HL-60/S4 (cell line): ENCODE measurements around the gene OR2G2.

ENCODE experiments used
- in situ Hi-C: fragments of 300-500 bp; cut with MboI; formaldehyde crosslinking; loops from 2 replicates; pipeline ENCODE4 v1.14.3; 2022; ENCODE audit warnings: low sequenced_read_pairs

Gene OR2G2, protein sequence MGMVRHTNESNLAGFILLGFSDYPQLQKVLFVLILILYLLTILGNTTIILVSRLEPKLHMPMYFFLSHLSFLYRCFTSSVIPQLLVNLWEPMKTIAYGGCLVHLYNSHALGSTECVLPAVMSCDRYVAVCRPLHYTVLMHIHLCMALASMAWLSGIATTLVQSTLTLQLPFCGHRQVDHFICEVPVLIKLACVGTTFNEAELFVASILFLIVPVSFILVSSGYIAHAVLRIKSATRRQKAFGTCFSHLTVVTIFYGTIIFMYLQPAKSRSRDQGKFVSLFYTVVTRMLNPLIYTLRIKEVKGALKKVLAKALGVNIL

DNA sequence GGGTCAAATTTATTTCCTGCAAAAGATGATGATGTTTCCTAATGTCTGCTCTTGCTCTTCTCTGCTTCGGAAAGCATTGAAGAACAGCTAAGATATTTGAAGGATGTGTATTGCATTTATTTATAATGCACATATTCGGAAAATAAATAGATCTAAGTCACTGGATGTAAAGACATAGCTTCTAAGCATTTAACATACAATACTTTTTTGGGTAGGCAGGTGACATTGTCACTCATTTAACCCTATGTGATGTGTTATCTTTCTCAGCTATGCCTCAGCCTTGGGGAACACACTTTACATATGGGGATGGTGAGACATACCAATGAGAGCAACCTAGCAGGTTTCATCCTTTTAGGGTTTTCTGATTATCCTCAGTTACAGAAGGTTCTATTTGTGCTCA lies at the start of gene OR2G2:
TSS of gene OR2G2 (plus strand) at position 301 of the 400 bp plus-strand sequence. CDS start at position 301, 0 bp downstream.
- in situ Hi-C loops: no loop called here

DNA sequence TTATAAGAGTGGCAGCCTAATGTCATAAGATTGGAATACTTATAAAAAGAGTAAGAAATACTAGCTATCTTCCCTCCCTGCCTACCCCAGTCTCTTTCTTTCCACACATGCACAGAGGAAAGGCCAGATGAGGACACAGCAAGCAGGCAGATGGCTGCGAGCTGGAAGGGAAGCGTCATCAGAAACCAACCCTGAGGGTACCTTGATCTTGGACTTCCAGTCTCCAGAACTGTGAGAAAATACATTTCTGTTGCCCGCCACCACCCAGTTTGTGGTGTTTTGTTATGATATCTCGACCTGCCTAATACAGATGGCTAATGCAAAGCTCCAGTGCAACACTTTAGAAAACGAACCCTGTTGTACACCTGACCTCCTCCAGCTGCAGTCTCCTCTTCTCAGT lies 49.6 kb upstream of the OR2G2 start:
- in situ Hi-C loops: no loop called here

DNA sequence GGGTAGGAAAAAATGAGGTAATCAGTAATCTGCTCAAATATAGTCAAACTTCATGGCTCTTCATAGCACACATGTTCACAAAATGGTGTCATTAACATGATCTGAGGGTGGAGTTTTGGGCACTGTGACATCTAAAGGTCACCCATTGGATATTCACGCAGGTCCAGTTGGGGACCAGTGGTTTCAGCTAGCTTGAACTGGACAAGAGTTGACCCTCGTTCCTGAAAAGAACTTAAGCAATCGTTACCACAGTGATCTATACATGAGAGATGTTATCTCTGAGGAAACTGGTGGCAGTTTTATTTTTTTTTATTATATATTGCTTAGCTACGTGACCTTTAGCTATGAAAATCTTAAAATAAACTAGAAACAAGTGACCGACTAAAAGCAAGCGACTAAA lies 48.9 kb upstream of the OR2G2 start:
- in situ Hi-C loops: no loop called here

DNA sequence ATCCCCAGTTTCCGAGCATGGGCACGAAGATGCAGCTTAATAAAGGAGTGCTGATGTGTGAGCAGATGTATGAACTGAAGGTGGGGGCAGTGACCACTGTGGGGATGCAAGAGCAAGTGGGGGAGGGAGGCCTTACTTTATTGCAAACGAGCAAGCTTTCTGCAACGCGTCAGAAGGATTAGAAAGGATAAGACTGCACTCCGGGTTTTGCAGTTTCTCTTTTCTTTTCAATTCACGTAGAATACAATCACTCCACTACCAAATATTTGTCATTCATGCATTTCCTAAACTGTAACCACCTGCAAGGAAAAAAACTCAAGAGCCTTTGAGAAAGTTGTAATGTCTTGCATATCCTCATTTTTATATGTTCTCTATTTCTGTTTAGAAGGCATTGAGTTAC lies 47.6 kb upstream of the OR2G2 start:
- in situ Hi-C loops: no loop called here

DNA sequence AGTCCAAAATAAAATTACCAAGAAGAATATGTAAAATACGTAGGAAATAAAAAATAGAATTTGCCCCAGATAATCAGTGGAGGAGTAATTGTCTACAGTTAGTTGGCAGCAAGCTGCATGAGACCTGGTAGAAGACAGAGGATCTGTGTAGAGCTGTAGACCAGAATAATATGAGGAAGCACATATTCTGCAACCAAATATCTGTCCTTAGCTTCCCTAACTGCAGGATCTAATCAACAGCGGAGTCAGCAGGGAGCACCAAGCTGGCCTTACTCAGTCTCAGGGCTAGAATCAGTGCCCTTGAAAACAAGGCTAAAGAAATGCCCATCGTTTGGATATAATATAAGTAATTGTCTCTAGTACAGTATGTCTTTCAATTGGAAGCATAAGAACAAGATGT lies 45.3 kb upstream of the OR2G2 start:
- in situ Hi-C loops: no loop called here

DNA sequence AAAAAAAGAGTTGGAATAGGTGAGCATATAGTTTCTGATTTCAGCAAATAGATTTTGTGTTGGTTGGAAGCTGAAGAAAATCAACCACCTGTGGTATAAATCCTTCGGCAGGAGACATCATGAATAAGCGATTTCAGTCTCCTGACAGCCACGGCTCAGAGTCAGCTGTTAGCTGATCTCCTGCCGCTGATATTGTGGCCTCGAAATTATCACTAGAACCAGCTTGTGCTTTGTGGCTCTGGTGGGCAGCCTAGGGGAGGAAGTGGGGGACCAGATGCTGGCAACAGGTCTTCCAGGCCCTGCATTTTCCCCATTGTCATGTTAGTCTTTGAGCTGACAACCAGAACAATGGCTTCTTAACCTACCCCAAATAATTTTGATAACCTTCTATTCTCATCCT lies 40.1 kb upstream of the OR2G2 start:
- in situ Hi-C loops: no loop called here

DNA sequence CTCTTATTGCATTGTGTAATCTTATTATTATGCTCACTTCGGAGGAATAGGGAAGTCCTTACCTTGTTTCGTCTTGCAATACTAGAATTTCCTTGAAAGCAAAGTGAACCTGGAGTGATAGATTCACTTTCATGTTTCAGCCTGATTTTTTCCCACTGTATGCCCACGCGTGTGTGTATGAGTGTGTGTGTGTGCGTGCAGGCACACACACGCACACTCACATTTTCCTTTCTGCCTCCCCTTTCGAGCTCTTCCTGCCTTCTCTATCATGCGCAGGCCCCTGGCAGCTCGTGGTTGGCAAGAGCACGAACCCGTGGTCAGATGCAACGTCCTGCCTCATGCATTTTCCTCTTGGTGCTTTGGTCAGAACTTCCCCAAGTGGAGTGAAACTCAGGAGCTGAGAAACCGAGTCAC lies 39.4 kb upstream of the OR2G2 start, which contains the start of gene GCSAML:
TSS of gene GCSAML (plus strand) at position 366 of the 414 bp plus-strand sequence. CDS start 58 bp downstream, outside the sequence.
- in situ Hi-C loops: no loop called here

DNA sequence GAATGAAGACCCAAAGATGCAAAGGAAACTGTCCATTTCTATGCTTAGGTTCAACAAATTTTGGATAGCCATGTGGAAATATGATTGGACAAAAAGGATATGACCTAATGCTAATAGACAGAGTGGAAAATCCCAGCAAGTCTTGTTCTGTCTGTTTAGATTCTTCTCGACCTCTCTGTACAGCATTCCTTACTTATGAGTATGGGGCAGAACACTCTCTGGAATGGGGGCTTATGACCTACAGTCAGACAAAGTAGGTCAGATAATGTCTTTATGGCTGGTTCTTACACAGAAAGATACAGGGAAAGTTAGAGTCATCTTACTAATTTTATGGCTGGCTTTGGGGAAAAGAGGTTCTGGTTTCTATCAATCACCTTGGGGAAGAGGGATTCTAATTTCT lies 36.4 kb upstream of the OR2G2 start:
- in situ Hi-C loops: no loop called here

DNA sequence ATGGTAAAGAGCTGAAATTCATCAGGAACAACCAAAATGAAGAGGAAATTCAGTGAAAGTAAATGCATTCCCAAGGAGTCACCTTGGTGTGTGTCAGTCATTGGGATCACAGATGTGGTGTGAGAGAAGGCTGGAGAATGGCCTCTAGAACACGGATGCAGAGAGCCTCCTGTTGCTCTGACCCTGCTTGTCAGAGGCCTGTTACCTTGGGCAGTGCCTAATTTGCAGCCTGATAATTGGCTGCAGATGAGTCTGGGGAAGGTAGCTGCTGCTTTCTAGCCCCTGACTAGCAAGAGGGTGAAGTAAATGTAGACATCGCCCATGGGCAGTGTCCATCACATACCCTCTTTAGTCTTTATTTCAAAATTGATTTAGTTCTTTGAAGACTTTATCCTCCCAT lies 35.9 kb upstream of the OR2G2 start:
- in situ Hi-C loops: no loop called here

DNA sequence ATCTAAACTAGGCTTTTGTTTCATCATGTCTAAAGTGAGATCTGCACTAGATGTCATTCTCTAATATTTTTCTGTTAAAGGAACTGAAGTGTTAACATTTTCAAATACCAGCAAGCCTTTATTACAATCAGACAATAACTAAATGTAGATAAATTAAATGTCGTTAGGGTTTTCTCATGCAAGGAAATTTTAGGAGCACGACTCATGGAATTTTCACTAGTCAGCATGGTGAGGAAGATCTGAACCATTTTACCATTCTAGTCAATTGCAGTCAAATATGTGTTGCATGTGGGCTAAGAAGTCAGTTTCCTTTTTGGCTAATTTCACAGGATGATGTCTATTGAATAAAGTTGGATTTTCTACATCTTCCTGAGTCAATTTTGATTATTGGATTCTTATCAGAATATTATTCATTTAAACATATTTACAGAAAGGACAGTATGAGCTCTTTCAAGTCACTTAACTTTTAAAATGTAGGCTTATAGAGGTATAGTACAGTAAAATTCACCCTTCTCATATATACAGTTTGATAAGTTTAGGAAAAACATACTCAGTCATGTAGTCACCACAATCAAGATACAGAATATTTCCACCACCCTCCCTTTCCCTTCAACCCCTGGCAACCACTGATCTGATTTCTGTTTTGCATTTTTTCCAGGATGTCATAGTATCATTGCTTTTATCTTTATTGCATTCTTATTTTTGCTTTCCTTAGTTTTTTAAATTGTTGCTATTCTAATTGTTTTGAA lies 30.1 kb upstream of the OR2G2 start:
- in situ Hi-C loops: no loop called here

DNA sequence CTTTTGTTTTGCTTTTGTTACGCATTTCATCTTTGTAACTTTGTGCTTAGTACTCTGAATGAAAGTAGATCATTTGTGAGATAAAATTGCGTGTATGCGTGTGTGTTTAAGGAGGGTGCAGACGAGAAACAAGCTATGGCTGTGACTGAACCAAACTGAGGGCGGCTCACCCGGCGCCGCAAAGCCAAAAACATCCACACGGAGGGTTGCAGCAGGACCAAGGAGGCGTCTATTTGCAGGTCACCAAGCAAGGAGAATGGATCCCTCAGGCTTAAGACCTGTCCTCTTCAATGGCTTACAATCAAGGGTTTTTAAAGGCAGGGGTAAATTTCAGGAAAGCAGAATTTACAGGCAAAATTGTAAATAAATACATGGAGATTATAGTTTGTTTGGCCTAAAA lies 26.4 kb upstream of the OR2G2 start:
- in situ Hi-C loops: no loop called here

DNA sequence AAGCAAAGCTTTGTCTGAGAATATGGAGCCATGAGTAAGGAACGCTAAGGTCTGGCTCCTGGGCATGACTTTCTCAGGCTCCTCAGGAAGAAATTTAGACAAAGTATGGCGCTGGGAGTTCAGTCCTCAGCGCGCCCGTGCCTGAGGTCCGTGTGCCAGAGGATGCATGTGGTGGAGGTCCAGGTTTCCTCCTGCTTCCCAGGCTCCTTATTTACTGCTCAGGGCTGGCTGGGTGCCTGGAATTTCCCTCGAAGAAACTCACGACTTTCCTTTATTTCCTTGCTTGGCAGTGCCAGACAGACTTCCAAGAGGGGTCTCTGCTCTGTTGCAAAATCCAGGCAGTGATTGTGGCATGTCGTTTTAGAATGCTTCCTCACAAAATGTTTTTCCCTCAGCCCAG lies 26.0 kb upstream of the OR2G2 start:
- in situ Hi-C loops: no loop called here

DNA sequence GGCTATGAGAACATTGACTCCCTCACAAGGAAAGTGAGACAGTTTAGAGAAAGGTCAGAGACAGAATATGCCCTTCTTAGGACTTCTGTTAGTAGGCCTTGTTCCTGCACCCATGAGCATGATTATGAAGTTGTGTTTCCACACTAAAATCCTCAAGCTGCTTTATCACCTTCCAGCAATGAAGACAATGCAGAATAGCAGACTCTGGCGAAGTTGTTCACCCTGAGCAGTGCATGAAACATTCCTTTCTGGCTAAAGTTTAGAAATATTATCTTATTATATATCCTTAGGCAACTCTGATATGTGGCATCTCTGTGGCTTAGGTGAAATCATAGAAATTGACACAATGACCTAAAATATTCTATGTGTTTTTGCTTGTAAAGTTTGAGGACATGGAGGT lies 13.9 kb upstream of the OR2G2 start:
- in situ Hi-C loops: no loop called here

DNA sequence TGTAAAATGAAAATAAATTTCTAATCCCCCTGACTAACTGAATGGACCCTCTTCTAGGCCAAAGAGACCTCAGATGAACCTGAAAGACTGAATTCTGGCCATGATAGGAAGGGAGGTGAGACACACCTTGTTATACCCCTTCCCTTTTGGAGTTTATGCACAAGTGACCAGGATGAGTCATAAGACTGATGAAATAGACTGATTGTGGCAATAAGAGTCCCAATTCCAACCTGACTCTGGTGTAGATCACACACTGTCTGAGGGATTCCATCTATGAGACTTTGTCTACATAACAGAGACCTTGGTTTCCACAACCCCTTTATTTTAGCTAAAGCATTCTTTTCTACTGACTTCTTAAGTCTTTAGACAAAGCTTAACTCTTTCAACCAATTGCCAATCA lies 13.5 kb upstream of the OR2G2 start:
- in situ Hi-C loops: no loop called here

DNA sequence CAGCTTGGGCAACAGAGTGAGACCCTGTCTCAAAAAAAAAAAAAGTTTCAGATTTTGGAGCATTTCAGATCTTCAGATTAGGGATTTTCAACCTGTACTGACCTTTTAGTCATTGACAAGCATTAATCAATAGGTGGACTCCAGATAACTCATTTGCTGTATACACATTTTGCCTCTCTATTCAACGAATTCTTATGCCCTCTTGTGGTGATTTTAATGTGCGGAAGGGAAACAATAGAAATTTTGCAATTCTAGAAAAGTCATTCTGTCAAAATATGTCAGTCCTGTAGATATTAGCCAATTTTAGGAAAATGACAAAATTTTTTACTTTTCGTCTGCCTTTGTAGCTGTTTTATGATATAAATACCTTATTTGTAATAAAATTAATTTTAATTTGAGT lies 11.6 kb upstream of the OR2G2 start:
- in situ Hi-C loops: no loop called here

DNA sequence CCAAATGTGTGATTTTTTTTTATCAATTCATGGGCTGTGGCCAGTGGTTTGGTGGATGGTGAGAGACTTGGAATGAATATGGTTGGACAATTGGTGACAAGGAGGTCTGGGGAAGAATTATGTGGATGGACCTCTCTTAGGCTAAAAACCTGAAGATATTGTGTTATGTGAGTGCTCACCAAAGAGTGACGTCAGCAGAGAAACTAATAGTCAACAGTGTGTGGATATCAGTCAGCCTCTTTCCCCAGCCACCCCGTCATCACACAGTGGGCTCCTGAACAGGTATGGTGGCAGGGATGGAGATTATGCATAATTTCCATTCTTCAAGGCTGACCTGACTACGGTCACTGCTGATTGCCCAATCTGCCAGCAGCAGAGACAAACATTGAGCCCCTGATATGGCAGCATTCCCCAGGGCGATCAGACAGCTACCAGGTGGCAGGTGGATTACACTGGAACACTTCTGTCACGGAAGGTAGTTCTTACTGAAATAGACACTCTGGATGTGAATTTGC lies 9.2 kb upstream of the OR2G2 start:
- in situ Hi-C loops: no loop called here

DNA sequence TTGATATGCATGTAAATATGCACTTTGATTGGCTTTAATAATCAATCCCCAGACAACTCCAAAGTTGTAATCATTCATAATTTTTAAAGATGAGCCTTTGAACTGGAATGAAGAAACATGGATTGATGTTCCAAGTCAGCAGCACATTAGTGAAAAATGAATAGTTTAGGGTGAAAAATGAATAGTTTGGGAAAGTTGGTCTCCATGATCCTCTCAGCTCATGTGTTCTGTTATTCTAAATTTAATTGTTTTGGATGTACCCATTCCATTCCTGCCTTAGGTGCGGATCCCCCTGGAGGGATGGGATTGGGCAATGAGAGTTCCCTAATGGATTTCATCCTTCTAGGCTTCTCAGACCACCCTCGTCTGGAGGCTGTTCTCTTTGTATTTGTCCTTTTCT lies 17.1 kb downstream of the OR2G2 start, which contains the start of gene OR2G3:
TSS of gene OR2G3 (plus strand) at position 301 of the 400 bp plus-strand sequence. CDS start at position 301, 0 bp downstream.
- in situ Hi-C loops: no loop called here

DNA sequence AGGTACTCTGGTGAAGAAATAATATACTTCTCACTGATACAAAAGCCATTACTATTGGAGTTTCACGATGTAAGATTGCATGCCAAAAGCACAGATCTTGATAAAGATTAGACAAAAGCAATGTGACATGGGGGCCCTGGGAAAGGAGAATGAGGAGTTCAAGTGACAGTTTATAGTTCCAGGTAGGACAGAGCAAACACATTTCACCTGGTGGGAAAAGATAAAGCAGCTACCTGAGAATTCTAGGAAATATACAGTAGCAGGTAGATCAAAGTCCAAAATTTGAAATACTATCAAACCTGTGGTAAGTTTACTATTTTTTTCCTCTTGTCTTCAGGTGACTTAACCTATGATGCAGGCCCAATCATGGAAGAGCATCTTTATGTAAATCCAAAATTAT lies 25.2 kb downstream of the OR2G2 start:
- in situ Hi-C loops: no loop called here

DNA sequence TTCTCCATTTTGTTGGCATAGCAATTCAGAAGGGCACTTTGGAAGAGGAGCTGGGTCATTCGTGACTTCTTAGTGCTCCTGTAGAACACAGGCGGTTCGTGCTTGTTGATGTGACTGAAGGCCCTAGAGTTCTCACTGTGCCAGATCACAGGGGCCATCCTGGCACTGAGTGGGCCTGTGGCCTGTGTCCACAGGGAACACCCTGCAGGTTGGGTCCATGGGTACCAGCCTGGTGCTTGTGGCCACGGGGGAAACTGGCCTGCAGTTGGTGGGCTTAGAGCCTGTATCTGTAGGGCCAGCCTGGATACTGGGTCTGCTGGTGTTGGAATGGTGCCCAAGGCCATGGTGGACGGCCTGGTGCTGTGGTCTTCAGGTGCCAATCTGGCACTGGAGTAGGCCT lies 26.5 kb downstream of the OR2G2 start:
- in situ Hi-C loops: no loop called here

DNA sequence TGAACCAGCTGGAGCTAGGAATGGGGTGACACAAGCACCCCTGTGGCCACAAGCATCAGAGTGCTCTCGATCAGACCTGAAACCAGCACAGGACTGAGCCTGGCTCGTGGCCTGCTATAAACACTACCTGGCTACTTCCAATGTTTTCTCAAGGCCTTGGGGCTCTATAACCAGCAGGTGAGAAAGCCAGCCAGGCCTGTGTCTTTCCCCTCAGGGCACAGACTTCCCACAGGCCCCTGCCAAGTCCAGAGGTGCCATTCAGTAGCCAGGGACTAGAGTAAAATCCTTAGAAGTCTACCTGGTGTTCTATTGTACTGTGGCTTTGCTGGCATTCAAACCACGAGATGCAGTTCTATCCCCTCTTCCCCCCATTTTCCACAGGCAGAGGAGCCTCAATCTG lies 39.8 kb downstream of the OR2G2 start:
- in situ Hi-C loops: no loop called here

DNA sequence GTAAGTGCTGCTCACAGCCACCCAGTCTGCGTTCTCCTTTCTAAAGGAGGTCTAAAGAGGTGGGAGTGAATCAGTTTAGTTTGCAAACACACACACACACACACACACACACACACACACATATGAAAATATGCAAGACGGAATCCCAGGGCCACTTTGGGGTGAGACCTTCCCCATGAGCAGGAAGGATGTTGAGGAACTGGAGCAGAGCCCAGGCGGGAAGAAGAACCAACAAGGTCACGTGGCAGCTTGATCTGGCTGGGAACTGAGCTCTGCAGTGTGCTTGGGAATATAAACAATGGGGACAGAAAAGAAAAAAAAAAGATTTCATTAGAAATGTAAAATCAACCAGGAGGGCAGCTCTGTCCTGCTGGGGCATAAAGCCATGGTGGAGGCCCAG lies 49.9 kb downstream of the OR2G2 start:
- in situ Hi-C loops: no loop called here

DNA sequence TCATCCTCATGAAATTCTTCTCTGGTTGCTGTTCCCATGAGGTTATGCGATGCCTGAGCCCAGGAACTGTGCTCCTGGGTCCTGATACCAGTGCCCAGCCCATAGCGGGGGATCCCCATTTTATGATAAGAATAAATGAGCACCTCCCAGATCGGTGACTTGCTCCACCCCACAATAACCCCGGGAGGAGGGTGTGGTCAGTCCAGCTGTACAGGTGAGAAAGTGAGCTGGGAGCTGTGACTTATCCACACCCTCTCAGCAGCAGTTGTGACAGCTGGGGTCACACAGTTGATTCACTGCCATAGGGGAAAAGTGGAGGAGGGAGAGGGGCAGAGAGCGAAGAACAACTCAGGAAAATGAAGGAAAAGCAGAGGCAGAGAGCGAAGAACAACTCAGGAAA lies 50.6 kb downstream of the OR2G2 start:
- in situ Hi-C loops: no loop called here
